Left lung (tissue), 10 donors: Measurements from ENCODE around the gene ATP12A. TPM values are rescaled to one million over a fixed set of nuclear protein-coding genes. Genes with fewer than 3 reads are reported as not detected.

ENCODE experiments used
- ATAC-seq: fragments of 200-7000 bp; cut with Tn5 transposase; one replicate; pipeline ENCODE4 v1.9.1; 2020; ENCODE audit warnings: moderate library complexity
- DNase-seq, 4 donors: peaks; one replicate each; pipeline ENCODE4 v3.0.0-alpha.2; 2013 to 2020
- H3K27ac ChIP-seq, 2 donors: fragments of 200-600 bp; sonication (generic) in 1 of 2; one replicate each; pipeline versions ENCODE4 v1.5.0 to v1.8.0; 2020 to 2021
- H3K27me3 ChIP-seq, 2 donors: fragments of 200-600 bp; sonication (generic) in 1 of 2; one replicate each; pipeline versions ENCODE4 v1.5.0 to v1.8.0; 2020 to 2021
- H3K36me3 ChIP-seq, 2 donors: fragments of 200-600 bp; sonication (generic) in 1 of 2; one replicate each; pipeline versions ENCODE4 v1.5.0 to v1.8.0; 2020 to 2021
- H3K4me1 ChIP-seq, 2 donors: fragments of 200-600 bp; one replicate each; pipeline ENCODE4 v1.8.0; 2021
- H3K4me3 ChIP-seq, 2 donors: fragments of 200-600 bp; sonication (generic) in 1 of 2; one replicate each; pipeline versions ENCODE4 v1.5.0 to v1.8.0; 2020 to 2021; ENCODE audit warnings: mild to moderate bottlenecking in 1 of 2
- H3K9me3 ChIP-seq, 2 donors: fragments of 200-600 bp; sonication (generic) in 1 of 2; one replicate each; pipeline versions ENCODE4 v1.5.0 to v1.8.0; 2020 to 2021
- intact Hi-C, 2 donors: fragments of 100-400 bp; cut with DNase I; formaldehyde crosslinking; loops; one replicate each; pipeline versions ENCODE4 v1.11.2 to v1.14.2; 2022
- polyA plus RNA-seq, 6 donors: library from polyadenylated mRNA; unstranded; fragments of 120-200 nt; gene quantifications; one replicate each; pipeline ENCODE4 v1.2.1, GENCODE V29; 2013; ENCODE audit not compliant: insufficient read length in 6 of 6
- total RNA-seq, 2 donors: library from RNA; stranded (reverse); fragmentation: NEBNext Ultra II Directional; extraction: Animal tissue kit (Norgen Biotek cat#: 25700); gene quantifications; one replicate each; pipeline ENCODE4 v1.2.1, GENCODE V29; 2021
- TF ChIP-seq, protein P1 (sequence below), 2 donors: fragments of 200-600 bp; sonication (generic) in 1 of 2; IDR thresholded peaks; one replicate each; pipeline versions ENCODE4 v1.5.0 to v1.8.0; 2021; ENCODE audit warnings: antibody characterized with exemption in 2 of 2
- donor health status: DM: no; HTN: yes; CAD: no.
- donor health status: DM: no; HTN: no; CAD: no.

The ATP12A gene
- total and polyA plus RNA-seq, 8 donors = 0.08 to 2.0 (median 0.10) TPM; not detected in 3

DNA sequence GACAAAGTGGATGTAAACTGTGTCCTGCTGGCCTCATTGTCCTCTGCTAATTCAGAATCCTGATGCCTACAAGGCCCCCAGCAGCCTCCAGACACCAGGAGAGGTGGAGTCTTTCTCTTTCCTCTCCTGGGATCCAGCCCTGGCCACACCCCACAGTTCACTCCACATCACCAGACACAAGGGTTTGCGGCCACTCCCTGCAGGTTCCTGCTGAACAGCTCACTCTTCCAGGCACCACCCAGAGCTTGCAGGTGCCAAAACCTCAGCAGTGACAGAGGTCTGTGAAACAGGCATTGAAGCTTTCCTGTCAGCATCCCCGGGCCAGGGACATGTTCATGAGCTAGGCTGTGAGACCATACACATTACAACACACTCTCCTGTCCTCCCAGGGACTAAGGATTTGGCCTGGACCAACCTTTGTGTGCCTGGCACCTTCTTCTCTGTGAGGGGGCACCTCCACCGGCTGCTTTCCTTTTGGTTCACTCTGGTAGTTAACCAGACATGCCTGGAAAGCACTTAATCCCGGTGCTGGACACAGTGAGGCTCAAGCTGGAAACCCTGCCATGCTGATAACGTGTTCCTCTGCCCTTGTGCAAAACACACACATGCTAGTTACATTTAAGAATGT, 11.1 kb upstream of the ATP12A start:
- no peak overlapping the region for H3K27ac ChIP-seq
- peak in 2 of 4 donors; percentile 72 to 80 for DNase-seq
- TF ChIP-seq, protein P1, sequence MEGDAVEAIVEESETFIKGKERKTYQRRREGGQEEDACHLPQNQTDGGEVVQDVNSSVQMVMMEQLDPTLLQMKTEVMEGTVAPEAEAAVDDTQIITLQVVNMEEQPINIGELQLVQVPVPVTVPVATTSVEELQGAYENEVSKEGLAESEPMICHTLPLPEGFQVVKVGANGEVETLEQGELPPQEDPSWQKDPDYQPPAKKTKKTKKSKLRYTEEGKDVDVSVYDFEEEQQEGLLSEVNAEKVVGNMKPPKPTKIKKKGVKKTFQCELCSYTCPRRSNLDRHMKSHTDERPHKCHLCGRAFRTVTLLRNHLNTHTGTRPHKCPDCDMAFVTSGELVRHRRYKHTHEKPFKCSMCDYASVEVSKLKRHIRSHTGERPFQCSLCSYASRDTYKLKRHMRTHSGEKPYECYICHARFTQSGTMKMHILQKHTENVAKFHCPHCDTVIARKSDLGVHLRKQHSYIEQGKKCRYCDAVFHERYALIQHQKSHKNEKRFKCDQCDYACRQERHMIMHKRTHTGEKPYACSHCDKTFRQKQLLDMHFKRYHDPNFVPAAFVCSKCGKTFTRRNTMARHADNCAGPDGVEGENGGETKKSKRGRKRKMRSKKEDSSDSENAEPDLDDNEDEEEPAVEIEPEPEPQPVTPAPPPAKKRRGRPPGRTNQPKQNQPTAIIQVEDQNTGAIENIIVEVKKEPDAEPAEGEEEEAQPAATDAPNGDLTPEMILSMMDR (IDR thresholded peaks at IDR 0.05) = no peak
- H3K9me3 ChIP-seq = no peaks in the 10 kb centered on the region
- H3K36me3 ChIP-seq = no peaks in the 10 kb centered on the region
- H3K4me3 ChIP-seq = no peak overlapping the region
- ATAC-seq = peak; percentile 81
- intact Hi-C loops = no loop called here
- H3K4me1 ChIP-seq = peaks cover 4 to 13% of the 10 kb centered on the region in 2 donors
- no peaks in the 10 kb centered on the region for H3K27me3 ChIP-seq

DNA sequence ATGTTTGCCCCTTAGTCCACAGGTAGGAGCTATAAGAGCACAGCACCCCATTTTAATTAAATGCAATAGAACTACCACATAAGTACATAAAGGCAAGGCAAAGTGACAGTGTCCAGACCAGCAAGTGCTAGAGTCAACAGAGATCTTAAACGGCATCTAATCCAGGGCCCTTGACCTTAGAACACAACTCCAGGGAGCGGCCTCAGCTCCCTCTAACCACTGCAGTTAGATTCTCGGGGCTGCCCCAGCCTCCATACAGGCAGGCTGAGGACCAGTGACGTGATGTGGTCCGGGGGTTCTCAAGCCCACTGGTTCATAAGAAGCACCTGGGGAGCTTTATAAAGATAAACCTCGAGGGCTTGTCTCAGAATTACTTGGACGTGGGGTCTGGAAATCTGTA, 10.0 kb upstream of the ATP12A start:
- peak; percentile 72 for ATAC-seq

DNA sequence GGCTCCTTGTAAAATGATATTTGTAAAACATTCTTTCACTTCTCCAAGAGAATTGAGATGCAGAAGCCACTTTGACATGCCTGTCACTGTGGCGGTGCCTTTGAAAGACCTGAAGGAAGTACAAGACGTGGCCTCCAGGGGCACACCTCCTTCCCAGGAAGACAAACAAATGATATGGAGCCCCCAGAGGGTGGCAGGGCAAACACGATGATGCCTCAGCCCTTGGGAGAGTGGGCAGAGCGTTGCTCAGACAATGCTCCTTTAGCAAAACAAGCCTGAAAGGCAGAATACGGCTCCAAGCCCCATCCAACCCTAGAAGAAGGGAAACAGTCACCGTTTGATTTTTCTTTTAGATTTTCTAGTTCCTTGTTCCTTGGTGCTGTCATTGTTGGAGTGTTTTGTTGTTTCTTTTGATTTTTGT, 9.2 kb upstream of the ATP12A start:
- intact Hi-C loops = no loop called here
- H3K27ac ChIP-seq = peak overlapping the region in 1 of 2 donors; percentile 59
- no peak overlapping the region for H3K4me3 ChIP-seq
- TF ChIP-seq, protein P1 (IDR thresholded peaks at IDR 0.05) = no peak
- H3K4me1 ChIP-seq = peaks cover 4 to 13% of the 10 kb centered on the region in 2 donors
- H3K9me3 ChIP-seq = no peaks in the 10 kb centered on the region
- DNase-seq = peak in 1 of 4 donors; percentile 41
- H3K27me3 ChIP-seq = no peaks in the 10 kb centered on the region
- ATAC-seq = peak; percentile 15
- no peaks in the 10 kb centered on the region for H3K36me3 ChIP-seq

More for the DNA sequence above, 10.0 kb upstream of the ATP12A start:
- no peak for DNase-seq
- Histone ChIP-seq H3K4me1 (peaks cover 4 to 13% of the 10 kb centered on the region in 2 donors), H3K27ac (no peak overlapping the region), H3K4me3 (no peak overlapping the region), H3K27me3 (no peaks in the 10 kb centered on the region), H3K9me3 (no peaks in the 10 kb centered on the region), H3K36me3 (no peaks in the 10 kb centered on the region)
- TF ChIP-seq, protein P1 (IDR thresholded peaks at IDR 0.05) = no peak
- intact Hi-C loops = no loop called here

DNA sequence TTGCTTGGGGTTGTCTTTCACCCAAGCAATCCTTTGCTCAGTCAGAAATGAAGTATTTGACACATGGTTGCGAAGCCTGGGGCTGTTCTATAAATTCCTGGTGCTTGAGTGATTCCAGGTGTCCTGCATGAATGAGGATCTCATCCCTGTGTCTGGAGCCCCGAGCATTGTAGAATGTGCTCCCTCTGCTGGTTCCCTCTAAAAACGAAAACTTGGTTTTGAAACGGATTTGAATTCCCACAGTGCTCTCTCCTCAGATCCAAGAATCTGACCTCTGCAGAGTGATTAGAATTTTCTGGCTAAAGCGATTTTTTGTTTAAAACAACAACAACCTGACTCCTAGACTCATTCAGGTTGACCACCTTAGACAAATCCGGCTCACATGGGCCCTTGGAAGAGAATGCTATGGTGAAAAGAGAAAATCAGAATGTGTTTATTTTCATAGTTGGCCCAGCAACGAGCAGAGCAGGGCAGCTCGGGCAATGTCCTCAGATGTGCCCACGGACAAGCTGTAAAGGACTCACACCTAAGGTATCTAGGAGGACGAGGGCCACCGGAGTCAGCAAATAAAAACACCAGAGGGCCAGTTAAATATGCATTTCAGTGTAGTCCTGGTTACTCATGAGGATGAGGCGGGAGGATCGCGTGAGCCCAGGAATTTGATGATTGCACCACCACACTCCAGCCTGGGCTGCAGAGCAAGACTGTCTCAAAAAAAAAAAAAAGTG, 8.7 kb upstream of the ATP12A start:
- H3K9me3 ChIP-seq = no peaks in the 10 kb centered on the region
- no peak overlapping the region for H3K4me3 ChIP-seq
- ATAC-seq (peak; percentile 86), DNase-seq (peak in 3 of 4 donors; percentile 46 to 71 (median 59))
- intact Hi-C loops = no loop called here
- H3K4me1 ChIP-seq = peaks cover 4 to 13% of the 10 kb centered on the region in 2 donors
- peak overlapping the region; percentile 46 to 59 for H3K27ac ChIP-seq
- no peaks in the 10 kb centered on the region for H3K36me3 ChIP-seq
- TF ChIP-seq, protein P1 (IDR thresholded peaks at IDR 0.05) = peak; percentile 45 to 48
- no peaks in the 10 kb centered on the region for H3K27me3 ChIP-seq
